ENCODE measurements around the gene SPAG7.

- TF ChIP-seq ZFX (IDR thresholded peaks at IDR 0.05) (no peak), CTCF (conservative IDR thresholded peaks at IDR 0.05) (no peak)
These were observed 28.7 kb downstream of the SPAG7 start for GRCh38 chr17:4938688-4939545.
